ENCODE measurements around the gene TCF3. TPM values are rescaled to one million over a fixed set of nuclear protein-coding genes. Genes with fewer than 3 reads are reported as not detected.

TCF3 gene
- total RNA-seq, 1 experiment from 2014 or later = 304 TPM

GRCh38 chr19:1672038-1672768, 19.8 kb upstream of the TCF3 start:
- no peak overlapping the region for H3K9ac ChIP-seq (ENCODE audit: extremely low read depth, insufficient read length, low read length)
- H3K79me2 ChIP-seq (ENCODE audit: insufficient read depth, low read length) = no peaks in the 10 kb centered on the region
- no peak overlapping the region for H3K27ac Mint-ChIP-seq
- no peak overlapping the region for H3K23ac ChIP-seq (ENCODE audit: insufficient read length, low read depth, low read length)
- no peak overlapping the region for H3K14ac ChIP-seq (ENCODE audit: insufficient read depth, low read length)
- H4K20me1 ChIP-seq (ENCODE audit: control insufficient read depth, insufficient read depth, insufficient read length) = no peaks in the 10 kb centered on the region
- TF ChIP-seq, protein P1, sequence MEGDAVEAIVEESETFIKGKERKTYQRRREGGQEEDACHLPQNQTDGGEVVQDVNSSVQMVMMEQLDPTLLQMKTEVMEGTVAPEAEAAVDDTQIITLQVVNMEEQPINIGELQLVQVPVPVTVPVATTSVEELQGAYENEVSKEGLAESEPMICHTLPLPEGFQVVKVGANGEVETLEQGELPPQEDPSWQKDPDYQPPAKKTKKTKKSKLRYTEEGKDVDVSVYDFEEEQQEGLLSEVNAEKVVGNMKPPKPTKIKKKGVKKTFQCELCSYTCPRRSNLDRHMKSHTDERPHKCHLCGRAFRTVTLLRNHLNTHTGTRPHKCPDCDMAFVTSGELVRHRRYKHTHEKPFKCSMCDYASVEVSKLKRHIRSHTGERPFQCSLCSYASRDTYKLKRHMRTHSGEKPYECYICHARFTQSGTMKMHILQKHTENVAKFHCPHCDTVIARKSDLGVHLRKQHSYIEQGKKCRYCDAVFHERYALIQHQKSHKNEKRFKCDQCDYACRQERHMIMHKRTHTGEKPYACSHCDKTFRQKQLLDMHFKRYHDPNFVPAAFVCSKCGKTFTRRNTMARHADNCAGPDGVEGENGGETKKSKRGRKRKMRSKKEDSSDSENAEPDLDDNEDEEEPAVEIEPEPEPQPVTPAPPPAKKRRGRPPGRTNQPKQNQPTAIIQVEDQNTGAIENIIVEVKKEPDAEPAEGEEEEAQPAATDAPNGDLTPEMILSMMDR (conservative IDR thresholded peaks at IDR 0.05) = peak; percentile 89
- H3K4me2 ChIP-seq (ENCODE audit: insufficient read depth, insufficient read length, low read length) = peak overlapping the region; percentile 45
- H2BK5ac ChIP-seq (ENCODE audit: insufficient read length, low read length) = no peak overlapping the region
- WGBS (ENCODE audit: extremely low coverage, insufficient read length, low lambda C conversion rate) = no CpG with 5 or more reads among the region's 57 CpGs
- H4K91ac ChIP-seq (ENCODE audit: insufficient read length, low read depth, low read length) = no peak overlapping the region
- no peak overlapping the region for H4K8ac ChIP-seq (replicated peaks; ENCODE audit: insufficient read length, low read depth, low read length)
- H3K56ac ChIP-seq (ENCODE audit: insufficient read length, low read depth, low read length) = no peak overlapping the region
- H2BK12ac ChIP-seq (ENCODE audit: insufficient read length, low read depth, low read length) = no peak overlapping the region
- H3K4me1 ChIP-seq (ENCODE audit: insufficient read depth, low read length) = no peaks in the 10 kb centered on the region; the same call in 1 of the 2 replicates
- no peaks in the 10 kb centered on the region for H3K79me1 ChIP-seq (ENCODE audit: insufficient read depth, low read depth, low read length, poor library complexity, severe bottlenecking)
- peaks cover 17% of the 10 kb centered on the region for H3K23me2 ChIP-seq (ENCODE audit: insufficient read length, low read depth, low read length, poor library complexity, severe bottlenecking)
- no peak overlapping the region for H3K18ac ChIP-seq (ENCODE audit: insufficient read length, low read depth, low read length)
- H3K9me3 ChIP-seq (ENCODE audit: control insufficient read depth, low read depth, low read length) = no peaks in the 10 kb centered on the region
- no peak overlapping the region for H2BK120ac ChIP-seq (ENCODE audit: low read depth, low read length, poor library complexity, severe bottlenecking)
- no peak overlapping the region for H4K5ac ChIP-seq (ENCODE audit: insufficient read length, low read depth, low read length)
- no peak overlapping the region for H2AFZ ChIP-seq (ENCODE audit: low read length)
- peaks cover 38% of the 10 kb centered on the region for H3K27me3 ChIP-seq (ENCODE audit: insufficient read depth, low read length)
- H3K27me3 Mint-ChIP-seq (ENCODE audit: low read depth) = peaks cover 90% of the 10 kb centered on the region
- no peak overlapping the region for H3K27ac ChIP-seq (ENCODE audit: insufficient read length, low read depth, low read length)
- H3T11ph ChIP-seq (ENCODE audit: low read length) = no peak overlapping the region
- H2AK5ac ChIP-seq (ENCODE audit: insufficient read length, low read length) = no peak overlapping the region
- H2BK15ac ChIP-seq (ENCODE audit: low read depth, low read length) = no peak overlapping the region
- H3K4me1 Mint-ChIP-seq = peaks cover 11 to 33% of the 10 kb centered on the region in 2 experiments
- peak overlapping the region; percentile 34 to 74; a peak in 2 of 5 replicates for H3K4me3 Mint-ChIP-seq
- no peak overlapping the region for H2BK20ac ChIP-seq (ENCODE audit: low read depth, low read length, poor library complexity, severe bottlenecking)
- no peak overlapping the region for H3K4ac ChIP-seq (ENCODE audit: low read depth, low read length)
- H3K36me3 Mint-ChIP-seq (ENCODE audit: insufficient read depth in 1 of 3, low read depth in 3 of 3) = no peaks in the 10 kb centered on the region
- peak; percentile 52 for DNase-seq
- H3K9me3 Mint-ChIP-seq = no peaks in the 10 kb centered on the region; a peak in 1 of 5 replicates

All from H9 (cell line).